ENCODE results near the gene PTPRM. TPM values are rescaled to one million over a fixed set of nuclear protein-coding genes. Genes with fewer than 3 reads are reported as not detected.
"Not testable (repeated sequence)": the region's sequence is repeated elsewhere in the genome, so short reads cannot be mapped to it uniquely, and the experiment has no call there.

PTPRM gene
- total RNA-seq, 1 experiment from 2014 or later = 32.0 TPM

- peak; percentile 71 for DNase-seq (ENCODE audit: low read depth)
Observed at GRCh38 chr18:8045160-8045883, 478.2 kb downstream of the PTPRM start.

GRCh38 chr18:8045884-8046281 lies 478.8 kb downstream of the PTPRM start:
- peak; percentile 86 for DNase-seq (ENCODE audit: low read depth)

- DNase-seq (ENCODE audit: low read depth) = peak; percentile 41
Observed at GRCh38 chr18:8046441-8046840, 479.3 kb downstream of the PTPRM start.

- DNase-seq (ENCODE audit: low read depth) = peak; percentile 46
Observed at GRCh38 chr18:8049147-8049546, 482.0 kb downstream of the PTPRM start.

- DNase-seq (ENCODE audit: low read depth) = no peak
Observed at GRCh38 chr18:8050616-8051329, 483.7 kb downstream of the PTPRM start.

GRCh38 chr18:8051453-8051852 lies 484.3 kb downstream of the PTPRM start:
- no peak for DNase-seq (ENCODE audit: low read depth)

GRCh38 chr18:8052237-8052701 lies 485.2 kb downstream of the PTPRM start:
- peak; percentile 48 for DNase-seq (ENCODE audit: low read depth)

- DNase-seq (ENCODE audit: low read depth) = no peak
Observed at GRCh38 chr18:8056723-8057122, 489.6 kb downstream of the PTPRM start.

GRCh38 chr18:8063152-8063551 lies 496.0 kb downstream of the PTPRM start:
- DNase-seq (ENCODE audit: low read depth) = not testable (repeated sequence)

GRCh38 chr18:8063733-8064132 lies 496.6 kb downstream of the PTPRM start:
- DNase-seq (ENCODE audit: low read depth) = no peak

GRCh38 chr18:8065284-8065683 lies 498.2 kb downstream of the PTPRM start:
- DNase-seq (ENCODE audit: low read depth) = peak; percentile 35

GRCh38 chr18:8065773-8066172 lies 498.7 kb downstream of the PTPRM start:
- DNase-seq (ENCODE audit: low read depth) = no peak

GRCh38 chr18:8069708-8070107 lies 502.6 kb downstream of the PTPRM start:
- DNase-seq (ENCODE audit: low read depth) = no peak

- DNase-seq (ENCODE audit: low read depth) = no peak
Observed at GRCh38 chr18:8073167-8073566, 506.1 kb downstream of the PTPRM start.

- no peak for DNase-seq (ENCODE audit: low read depth)
Observed at GRCh38 chr18:8080092-8080491, 513.0 kb downstream of the PTPRM start.

GRCh38 chr18:8081267-8081666 lies 514.2 kb downstream of the PTPRM start:
- DNase-seq (ENCODE audit: low read depth) = no peak

GRCh38 chr18:8081872-8082553 lies 514.9 kb downstream of the PTPRM start:
- DNase-seq (ENCODE audit: low read depth) = no peak

GRCh38 chr18:8084160-8084559 lies 517.0 kb downstream of the PTPRM start:
- DNase-seq (ENCODE audit: low read depth) = peak; percentile 57

GRCh38 chr18:8088626-8089025 lies 521.5 kb downstream of the PTPRM start:
- no peak for DNase-seq (ENCODE audit: low read depth)

- no peak for DNase-seq (ENCODE audit: low read depth)
Observed at GRCh38 chr18:8091035-8091434, 523.9 kb downstream of the PTPRM start.

- DNase-seq (ENCODE audit: low read depth) = no peak
Observed at GRCh38 chr18:8095947-8096570, 528.9 kb downstream of the PTPRM start.

GRCh38 chr18:8097399-8097798 lies 530.3 kb downstream of the PTPRM start:
- no peak for DNase-seq (ENCODE audit: low read depth)
